Gastroesophageal sphincter (tissue), 4 donors: ENCODE data around the gene SYT3. TPM values are rescaled to one million over a fixed set of nuclear protein-coding genes. Genes with fewer than 3 reads are reported as not detected.
"Not testable (repeated sequence)": the region's sequence is repeated elsewhere in the genome, so short reads cannot be mapped to it uniquely, and the experiment has no call there.

ENCODE experiments used
- ATAC-seq: fragments of 150-250 bp; one replicate; pipeline ENCODE4 v1.9.1; 2016; ENCODE audit warnings: mild to moderate bottlenecking, moderate library complexity
- H3K27ac ChIP-seq, 4 donors: fragments of 200-600 bp; sonication (generic) in 3 of 4; 1 replicate in 3 of 4; 2 replicates in 1 of 4; pipeline ENCODE4 v1.5.1; 2016 to 2019
- H3K27me3 ChIP-seq: fragments of 200-600 bp; sonication (generic); one replicate; pipeline ENCODE4 v1.5.1; 2019
- H3K36me3 ChIP-seq, 2 donors: fragments of 200-600 bp; sonication (generic); one replicate each; pipeline ENCODE4 v1.5.1; 2019; ENCODE audit warnings: control low read depth in 1 of 2
- H3K4me1 ChIP-seq, 3 donors: fragments of 200-600 bp; sonication (generic); 1 replicate in 2 of 3; 2 replicates in 1 of 3; pipeline ENCODE4 v1.5.1; 2016 to 2019; ENCODE audit warnings: control low read depth in 2 of 3
- H3K4me3 ChIP-seq, 2 donors: fragments of 200-600 bp; sonication (generic); one replicate each; pipeline ENCODE4 v1.5.1; 2019; ENCODE audit warnings: mild to moderate bottlenecking in 1 of 2, moderate library complexity in 1 of 2
- H3K9me3 ChIP-seq, 3 donors: fragments of 200-600 bp; sonication (generic); one replicate each; pipeline ENCODE4 v1.5.1; 2017 to 2019; ENCODE audit warnings: control low read depth in 2 of 3
- EP300 ChIP-seq: sonication (generic); formaldehyde crosslinking; IDR thresholded peaks from one replicate; pipeline ENCODE4 v1.6.1; 2017; ENCODE audit warnings: antibody characterized with exemption, mild to moderate bottlenecking
- POLR2A ChIP-seq, 2 donors: fragments of 450-650 bp; IDR thresholded peaks; one replicate each; pipeline ENCODE4 v1.6.1; 2017; ENCODE audit warnings: antibody characterized with exemption in 2 of 2, mild to moderate bottlenecking in 2 of 2, moderate library complexity in 1 of 2
- POLR2AphosphoS5 ChIP-seq: sonication (generic); formaldehyde crosslinking; IDR thresholded peaks from one replicate; pipeline ENCODE4 v1.6.1; 2017; ENCODE audit warnings: antibody characterized with exemption
- WGBS, 2 donors: methylation state at CpG; one replicate each; pipeline ENCODE4 v1.1.5; 2018; ENCODE audit warnings: low coverage in 1 of 2; 5-methylcytosine and 5-hydroxymethylcytosine counted together
- total RNA-seq, 4 donors: library from RNA; depleted of rRNA; stranded (reverse); fragments of >200 nt; gene quantifications; one replicate each; pipeline ENCODE4 v1.1.0, GENCODE V29; 2016
- TF ChIP-seq, protein P1 (sequence below), 4 experiments: fragments of 200-600 bp in 2 of 4; fragments of 450-650 bp in 2 of 4; sonication (generic) in 1 of 4; IDR thresholded peaks; one replicate each; pipeline ENCODE4 v1.5.1; 2017 to 2019; ENCODE audit warnings: antibody characterized with exemption in 4 of 4, mild to moderate bottlenecking in 2 of 4, moderate library complexity in 2 of 4

SYT3 gene
- total RNA-seq, 4 donors from 2014 or later = 0.42 TPM; not detected in 3

DNA sequence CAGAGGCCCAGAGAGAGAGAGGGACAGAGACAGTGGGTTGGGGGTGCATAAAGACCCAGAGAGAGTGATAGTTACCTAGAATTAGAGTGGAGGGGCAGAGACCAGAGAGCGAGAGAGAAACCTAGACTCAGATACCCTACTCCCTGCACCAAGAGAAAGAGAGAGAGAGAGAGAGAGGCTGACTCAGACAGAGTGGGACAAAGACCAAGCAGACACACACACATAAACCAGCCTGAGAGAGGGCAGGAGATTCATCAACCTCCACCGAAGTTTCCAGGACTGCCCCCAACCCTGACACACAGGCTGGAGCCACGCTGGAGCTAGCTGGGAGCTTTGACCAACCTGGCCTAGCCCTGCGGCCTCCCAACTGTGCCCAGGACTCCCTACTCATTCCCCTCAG, 12.9 kb downstream of the SYT3 start:
- Histone ChIP-seq H3K27ac (no peak overlapping the region), H3K9me3 (no peaks in the 10 kb centered on the region), H3K27me3 (peaks cover 46% of the 10 kb centered on the region), H3K4me1 (no peaks in the 10 kb centered on the region), H3K4me3 (no peak overlapping the region), H3K36me3 (no peaks in the 10 kb centered on the region)
- TF ChIP-seq POLR2A (IDR thresholded peaks at IDR 0.05) (no peak), EP300 (no peak), POLR2AphosphoS5 (no peak)
- TF ChIP-seq, protein P1, sequence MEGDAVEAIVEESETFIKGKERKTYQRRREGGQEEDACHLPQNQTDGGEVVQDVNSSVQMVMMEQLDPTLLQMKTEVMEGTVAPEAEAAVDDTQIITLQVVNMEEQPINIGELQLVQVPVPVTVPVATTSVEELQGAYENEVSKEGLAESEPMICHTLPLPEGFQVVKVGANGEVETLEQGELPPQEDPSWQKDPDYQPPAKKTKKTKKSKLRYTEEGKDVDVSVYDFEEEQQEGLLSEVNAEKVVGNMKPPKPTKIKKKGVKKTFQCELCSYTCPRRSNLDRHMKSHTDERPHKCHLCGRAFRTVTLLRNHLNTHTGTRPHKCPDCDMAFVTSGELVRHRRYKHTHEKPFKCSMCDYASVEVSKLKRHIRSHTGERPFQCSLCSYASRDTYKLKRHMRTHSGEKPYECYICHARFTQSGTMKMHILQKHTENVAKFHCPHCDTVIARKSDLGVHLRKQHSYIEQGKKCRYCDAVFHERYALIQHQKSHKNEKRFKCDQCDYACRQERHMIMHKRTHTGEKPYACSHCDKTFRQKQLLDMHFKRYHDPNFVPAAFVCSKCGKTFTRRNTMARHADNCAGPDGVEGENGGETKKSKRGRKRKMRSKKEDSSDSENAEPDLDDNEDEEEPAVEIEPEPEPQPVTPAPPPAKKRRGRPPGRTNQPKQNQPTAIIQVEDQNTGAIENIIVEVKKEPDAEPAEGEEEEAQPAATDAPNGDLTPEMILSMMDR (IDR thresholded peaks at IDR 0.05) = no peak
- no peak for ATAC-seq
- whole genome bisulfite sequencing, 2 donors = 54 to 75% methylated on average over 3 to 4 of the region's 4 CpGs

DNA sequence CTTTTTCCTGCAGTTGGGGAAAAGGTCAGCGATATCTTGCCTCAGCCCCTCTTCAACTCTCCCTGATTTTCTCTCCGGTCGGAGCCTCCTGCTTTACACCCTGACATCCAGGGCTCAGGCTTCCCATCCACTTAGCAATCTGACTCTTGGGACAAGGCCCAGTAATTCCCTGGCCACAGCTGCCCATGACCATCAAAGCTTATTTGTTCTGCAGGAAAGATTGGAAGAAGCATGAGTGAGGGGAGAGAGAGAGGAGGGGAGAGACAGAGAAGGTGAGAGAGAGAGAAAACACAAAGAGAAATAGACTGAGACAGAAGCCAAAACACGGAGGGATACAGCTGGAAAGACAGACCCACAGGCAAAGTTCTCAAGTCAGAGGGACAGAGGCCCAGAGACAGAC, 13.7 kb downstream of the SYT3 start:
- Histone ChIP-seq H3K27ac (no peak overlapping the region), H3K4me3 (no peak overlapping the region), H3K36me3 (no peaks in the 10 kb centered on the region), H3K4me1 (no peaks in the 10 kb centered on the region), H3K27me3 (peaks cover 43% of the 10 kb centered on the region), H3K9me3 (no peaks in the 10 kb centered on the region)
- TF ChIP-seq POLR2A (IDR thresholded peaks at IDR 0.05) (no peak), POLR2AphosphoS5 (no peak), EP300 (no peak)
- TF ChIP-seq, protein P1 (IDR thresholded peaks at IDR 0.05) = no peak
- 33 to 59% methylated on average over 1 to 2 of the region's 4 CpGs for WGBS, 2 donors
- ATAC-seq = no peak

DNA sequence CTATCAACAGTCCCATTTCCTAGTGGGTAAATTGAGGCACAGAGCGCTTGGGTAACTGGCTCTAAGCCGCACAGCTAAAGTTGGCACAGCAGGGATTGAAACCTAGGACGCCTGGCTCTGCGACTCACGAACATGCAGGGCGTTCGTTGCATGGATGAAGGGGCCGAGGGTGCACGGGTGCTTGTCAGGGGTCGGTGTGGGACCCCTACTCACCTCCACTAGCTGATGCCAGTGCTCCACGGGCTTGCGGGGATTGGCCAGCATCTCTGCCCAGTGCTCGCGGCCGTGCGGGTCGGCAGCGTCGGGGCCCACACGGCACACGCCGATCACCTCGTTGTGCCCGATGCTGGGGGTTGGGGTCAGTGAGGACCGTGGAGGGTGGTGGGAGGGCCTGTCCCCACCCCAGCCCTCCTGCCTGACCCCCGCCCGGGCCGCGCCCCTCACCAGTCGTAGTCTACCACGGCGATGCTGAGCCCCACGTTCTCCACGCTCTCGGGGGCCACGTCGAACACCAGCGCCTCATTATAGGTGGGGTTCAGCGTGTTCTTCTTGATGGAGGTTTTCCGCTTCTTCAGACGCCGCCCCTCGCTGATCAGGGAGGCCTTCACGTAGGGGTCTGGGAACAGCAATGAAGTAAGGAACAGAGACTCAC, 14.6 kb downstream of the SYT3 start:
- Histone ChIP-seq H3K4me1 (no peaks in the 10 kb centered on the region), H3K9me3 (no peaks in the 10 kb centered on the region), H3K27me3 (peaks cover 41% of the 10 kb centered on the region), H3K36me3 (no peaks in the 10 kb centered on the region), H3K27ac (no peak overlapping the region), H3K4me3 (no peak overlapping the region)
- WGBS, 2 donors = 96% methylated on average over 5 of the region's 44 CpGs; no CpG with 5 or more reads in 1 of the 2 donors
- TF ChIP-seq, protein P1 (IDR thresholded peaks at IDR 0.05) = no peak
- TF ChIP-seq POLR2AphosphoS5 = no peak
- TF ChIP-seq POLR2A (IDR thresholded peaks at IDR 0.05) = no peak
- no peak for TF ChIP-seq EP300
- no peak for ATAC-seq

DNA sequence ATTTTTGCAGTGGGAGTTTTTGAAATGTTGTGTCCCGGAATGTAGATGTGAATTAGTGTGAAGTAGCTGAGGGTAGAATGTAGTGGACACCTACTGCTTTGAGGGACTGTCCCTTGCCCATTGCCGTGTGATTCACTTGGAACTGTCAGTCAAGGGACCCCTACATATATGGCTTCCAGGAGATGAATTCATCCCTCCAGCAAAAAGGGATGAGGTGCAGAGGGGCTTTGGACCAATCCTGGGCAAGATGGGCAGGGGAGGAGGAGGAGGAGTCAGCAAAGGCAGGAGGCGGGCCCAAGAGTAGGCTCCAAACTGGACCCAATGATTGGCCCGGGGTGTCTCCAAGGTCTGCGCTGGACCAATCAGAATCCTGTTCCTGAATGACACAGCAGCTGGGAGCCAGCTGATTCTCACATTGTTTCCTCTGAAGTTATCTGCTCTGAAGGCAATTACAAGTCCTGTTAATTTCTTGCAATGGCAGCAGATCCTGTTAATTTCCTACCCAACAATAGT, 19.2 kb downstream of the SYT3 start:
- H3K4me1 ChIP-seq, ATAC-seq, H3K27ac ChIP-seq, H3K36me3 ChIP-seq, H3K9me3 ChIP-seq, H3K4me3 ChIP-seq: not testable (repeated sequence)
- peaks cover 18% of the 10 kb centered on the region for H3K27me3 ChIP-seq
- whole genome bisulfite sequencing, 2 donors = no CpG with 5 or more reads among the region's 5 CpGs

DNA sequence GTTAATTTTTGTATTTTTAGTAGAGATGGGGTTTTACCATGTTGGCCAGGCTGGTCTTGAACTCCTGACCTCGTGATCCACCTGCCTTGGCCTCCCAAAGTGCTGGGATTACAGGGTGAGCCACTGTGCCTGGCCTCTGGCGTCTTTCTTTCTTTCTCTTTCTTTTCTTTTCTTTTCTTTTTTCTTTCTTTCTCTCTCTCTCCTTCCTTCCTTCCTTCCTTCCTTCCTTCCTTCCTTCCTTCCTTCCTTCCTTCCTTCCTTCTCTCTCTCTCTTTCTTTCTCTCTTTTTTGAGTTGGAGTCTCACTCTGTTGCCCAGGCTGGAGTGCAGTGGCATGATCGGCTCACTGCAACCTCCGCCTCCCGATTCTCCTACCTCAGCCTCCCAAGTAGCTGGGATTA, 20.5 kb downstream of the SYT3 start:
- H3K9me3 ChIP-seq, H3K27ac ChIP-seq, H3K4me1 ChIP-seq, H3K4me3 ChIP-seq, H3K36me3 ChIP-seq, ATAC-seq: not testable (repeated sequence)
- 49 to 80% methylated on average over 1 to 2 of the region's 5 CpGs for WGBS, 2 donors
- H3K27me3 ChIP-seq = peaks cover 20% of the 10 kb centered on the region

DNA sequence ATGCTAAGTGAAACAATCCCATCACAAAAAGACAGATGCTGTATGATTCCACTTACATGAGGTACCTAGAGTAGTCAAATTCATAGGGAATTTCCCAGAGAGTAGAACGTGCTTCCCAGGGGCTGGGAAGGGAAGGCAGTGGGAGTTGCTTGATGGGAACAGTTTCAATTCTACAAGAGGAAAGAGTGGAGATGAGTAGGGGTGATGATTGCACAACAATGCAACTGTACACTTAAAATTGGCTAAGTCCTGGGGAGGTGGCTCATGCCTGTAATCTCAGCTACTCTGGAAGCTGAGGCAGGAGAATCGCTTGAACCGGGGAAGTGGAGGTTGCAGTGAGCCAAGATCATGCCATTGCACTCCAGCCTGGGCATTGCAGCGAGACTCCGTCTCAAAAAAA, 21.3 kb downstream of the SYT3 start:
- not testable (repeated sequence) for H3K36me3 ChIP-seq, ATAC-seq, H3K4me1 ChIP-seq, H3K9me3 ChIP-seq, H3K27ac ChIP-seq, H3K4me3 ChIP-seq
- peaks cover 26% of the 10 kb centered on the region for H3K27me3 ChIP-seq
- 84% methylated on average over 4 of the region's 5 CpGs; no CpG with 5 or more reads in 1 of the 2 donors for WGBS, 2 donors

DNA sequence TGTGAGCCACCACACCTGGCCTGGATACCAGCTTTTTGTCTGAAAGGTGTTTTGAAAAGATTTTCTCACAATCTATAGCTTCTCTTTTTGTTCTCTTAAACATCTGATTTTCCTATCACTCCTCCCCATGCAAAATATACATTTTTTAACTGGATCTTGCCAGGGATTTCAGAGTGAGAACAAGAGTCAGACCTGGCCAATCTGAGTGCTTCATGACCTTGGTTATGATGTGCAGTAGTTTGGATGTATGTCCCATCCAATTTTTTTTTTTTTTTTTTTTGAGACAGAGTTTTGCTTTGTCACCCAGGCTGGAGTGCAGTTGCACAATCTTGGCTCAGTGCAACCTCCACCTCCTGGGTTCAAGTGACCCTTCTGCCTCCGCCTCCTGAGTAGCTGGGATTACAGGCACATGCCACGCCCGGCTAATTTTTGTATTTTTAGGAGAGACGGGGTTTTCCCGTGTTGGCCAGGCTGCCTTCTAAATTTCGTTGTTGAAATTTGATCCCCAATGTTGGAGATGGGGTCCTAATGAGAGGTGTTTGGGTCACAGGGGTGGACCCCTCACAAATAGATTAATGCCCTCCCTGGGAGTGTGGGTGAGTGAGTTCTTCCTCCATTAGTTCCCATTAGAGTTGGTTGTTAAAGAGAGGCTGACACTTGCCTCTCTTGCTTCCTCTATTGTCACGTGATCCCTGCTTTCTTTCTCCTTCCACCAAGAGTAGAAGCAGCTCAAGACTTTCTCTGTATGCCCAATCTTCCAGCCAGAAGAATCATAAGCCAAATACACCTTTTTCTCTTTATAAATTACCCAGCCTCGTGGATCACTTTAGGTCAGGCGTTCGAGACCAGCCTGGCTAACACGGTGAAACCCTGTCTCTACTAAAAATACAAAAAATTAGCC, 26.9 kb downstream of the SYT3 start:
- WGBS, 2 donors = 100% methylated on average over 2 of the region's 11 CpGs; no CpG with 5 or more reads in 1 of the 2 donors
- not testable (repeated sequence) for H3K4me3 ChIP-seq, H3K4me1 ChIP-seq, H3K36me3 ChIP-seq, H3K27ac ChIP-seq, ATAC-seq, H3K9me3 ChIP-seq
- peaks cover 58% of the 10 kb centered on the region for H3K27me3 ChIP-seq
